ENCODE results near the gene CAMK2D.

Gene CAMK2D

DNA sequence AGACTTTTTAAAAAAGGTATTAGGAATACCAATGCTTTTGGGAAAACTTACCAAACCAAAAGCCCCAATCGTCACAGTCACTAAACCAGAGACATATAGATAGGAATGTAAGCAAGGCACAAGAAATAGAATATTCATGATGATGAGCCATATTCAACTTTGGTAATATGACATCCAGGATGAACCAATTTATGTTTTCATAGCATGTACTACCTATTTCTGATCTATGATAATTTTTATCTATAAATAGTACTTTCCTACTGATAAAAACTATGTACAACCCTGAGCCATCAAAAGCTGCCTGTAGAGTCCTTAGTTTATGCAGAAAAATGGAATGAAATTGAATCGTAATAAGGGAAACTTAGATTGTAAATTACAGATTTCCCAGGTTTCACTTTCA is 18.9 kb downstream of the CAMK2D start:
- TF ChIP-seq, protein P1, sequence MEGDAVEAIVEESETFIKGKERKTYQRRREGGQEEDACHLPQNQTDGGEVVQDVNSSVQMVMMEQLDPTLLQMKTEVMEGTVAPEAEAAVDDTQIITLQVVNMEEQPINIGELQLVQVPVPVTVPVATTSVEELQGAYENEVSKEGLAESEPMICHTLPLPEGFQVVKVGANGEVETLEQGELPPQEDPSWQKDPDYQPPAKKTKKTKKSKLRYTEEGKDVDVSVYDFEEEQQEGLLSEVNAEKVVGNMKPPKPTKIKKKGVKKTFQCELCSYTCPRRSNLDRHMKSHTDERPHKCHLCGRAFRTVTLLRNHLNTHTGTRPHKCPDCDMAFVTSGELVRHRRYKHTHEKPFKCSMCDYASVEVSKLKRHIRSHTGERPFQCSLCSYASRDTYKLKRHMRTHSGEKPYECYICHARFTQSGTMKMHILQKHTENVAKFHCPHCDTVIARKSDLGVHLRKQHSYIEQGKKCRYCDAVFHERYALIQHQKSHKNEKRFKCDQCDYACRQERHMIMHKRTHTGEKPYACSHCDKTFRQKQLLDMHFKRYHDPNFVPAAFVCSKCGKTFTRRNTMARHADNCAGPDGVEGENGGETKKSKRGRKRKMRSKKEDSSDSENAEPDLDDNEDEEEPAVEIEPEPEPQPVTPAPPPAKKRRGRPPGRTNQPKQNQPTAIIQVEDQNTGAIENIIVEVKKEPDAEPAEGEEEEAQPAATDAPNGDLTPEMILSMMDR (conservative IDR thresholded peaks at IDR 0.05): no peak
- TF ChIP-seq ZFX (IDR thresholded peaks at IDR 0.05): no peak
- H3K27ac ChIP-seq: no peak overlapping the region

DNA sequence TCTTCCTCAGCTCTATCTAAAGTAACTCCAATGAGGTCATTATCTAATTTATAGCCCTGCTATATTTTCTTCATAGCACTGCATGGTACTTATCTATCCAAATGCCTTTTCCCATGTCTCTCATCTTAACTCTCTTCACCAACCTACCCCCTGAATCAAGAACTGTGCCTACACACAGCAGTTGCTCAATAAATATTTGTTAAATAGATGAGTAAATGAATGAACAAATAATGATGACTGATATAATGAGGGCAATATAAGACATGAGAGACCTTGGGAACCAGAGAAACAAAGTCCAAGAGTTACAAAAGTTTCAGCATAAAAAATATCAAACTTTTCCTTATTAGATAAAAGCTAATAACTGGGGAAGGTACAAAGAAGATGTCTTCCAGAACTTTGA is 19.6 kb downstream of the CAMK2D start:
- TF ChIP-seq ZFX (IDR thresholded peaks at IDR 0.05): no peak
- TF ChIP-seq, protein P1 (conservative IDR thresholded peaks at IDR 0.05): no peak
- no peak overlapping the region for H3K27ac ChIP-seq

DNA sequence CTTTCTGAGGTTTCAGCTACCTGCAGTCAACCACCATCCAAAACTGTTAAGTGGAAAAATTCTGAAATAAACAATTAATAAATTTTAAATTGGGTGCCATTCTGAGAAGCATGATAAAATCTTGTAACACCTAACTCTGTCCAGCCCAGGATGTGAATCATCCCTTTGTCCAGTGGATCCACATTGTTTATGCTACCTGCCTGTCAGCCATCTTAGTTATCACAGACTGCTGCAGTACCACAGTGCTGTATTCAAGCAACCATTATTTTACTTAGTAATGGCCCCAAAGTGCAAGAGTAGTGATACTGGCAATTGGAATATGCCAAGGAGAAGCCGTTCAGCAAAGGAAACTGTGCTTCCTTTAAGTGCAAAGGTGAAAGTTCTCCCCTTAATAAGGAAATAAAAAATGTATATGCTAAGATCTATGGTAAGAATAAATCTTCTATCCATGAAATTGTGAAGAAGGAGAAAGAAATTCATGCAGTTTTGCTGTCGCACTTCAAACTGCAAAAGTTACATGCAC is 20.6 kb downstream of the CAMK2D start:
- no peak for TF ChIP-seq ZFX (IDR thresholded peaks at IDR 0.05)
- TF ChIP-seq, protein P1 (conservative IDR thresholded peaks at IDR 0.05): no peak

DNA sequence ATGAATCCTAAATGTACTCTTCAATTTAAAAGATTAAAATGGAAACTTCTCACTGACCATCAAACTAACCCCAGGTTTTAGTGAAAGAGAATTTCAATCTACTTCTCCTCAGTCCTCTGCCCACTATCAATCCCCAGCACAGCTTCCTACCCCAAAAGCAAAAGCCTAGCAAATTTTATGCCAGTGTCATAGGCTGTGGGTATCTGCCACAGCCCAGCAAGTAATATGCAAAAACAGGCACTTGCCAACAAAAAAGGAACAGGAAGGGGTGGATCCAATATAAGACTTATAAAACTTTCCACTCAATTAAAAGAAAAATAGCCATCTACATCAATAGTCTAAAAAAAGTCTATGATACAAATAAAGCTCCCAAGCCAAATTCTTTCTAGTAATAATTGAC is 22.3 kb downstream of the CAMK2D start:
- H3K27ac ChIP-seq: no peak overlapping the region
- no peak for TF ChIP-seq ZFX (IDR thresholded peaks at IDR 0.05)
- TF ChIP-seq, protein P1 (conservative IDR thresholded peaks at IDR 0.05): no peak

More for the DNA sequence above, 20.6 kb downstream of the CAMK2D start:
- H3K27ac ChIP-seq: no peak overlapping the region

DNA sequence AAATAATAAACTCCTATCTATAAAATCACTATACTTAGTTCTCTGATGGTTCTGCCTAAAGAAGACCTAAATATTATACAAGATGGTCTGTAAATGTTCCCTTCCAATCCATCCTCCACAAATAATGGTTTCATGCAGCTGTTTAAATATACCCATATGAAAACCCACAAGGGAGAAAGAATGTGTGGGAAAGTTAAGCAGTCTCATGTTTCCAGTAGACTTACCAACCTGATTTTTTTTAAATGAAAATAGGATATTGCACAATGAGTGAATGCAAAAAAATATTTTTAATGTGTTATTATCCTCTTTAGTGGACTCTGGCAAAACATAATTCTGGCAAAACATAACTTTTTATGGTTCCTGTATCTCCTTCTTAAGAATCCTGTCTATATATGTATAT is 23.3 kb downstream of the CAMK2D start:
- no peak for TF ChIP-seq ZFX (IDR thresholded peaks at IDR 0.05)
- TF ChIP-seq, protein P1 (conservative IDR thresholded peaks at IDR 0.05): no peak

DNA sequence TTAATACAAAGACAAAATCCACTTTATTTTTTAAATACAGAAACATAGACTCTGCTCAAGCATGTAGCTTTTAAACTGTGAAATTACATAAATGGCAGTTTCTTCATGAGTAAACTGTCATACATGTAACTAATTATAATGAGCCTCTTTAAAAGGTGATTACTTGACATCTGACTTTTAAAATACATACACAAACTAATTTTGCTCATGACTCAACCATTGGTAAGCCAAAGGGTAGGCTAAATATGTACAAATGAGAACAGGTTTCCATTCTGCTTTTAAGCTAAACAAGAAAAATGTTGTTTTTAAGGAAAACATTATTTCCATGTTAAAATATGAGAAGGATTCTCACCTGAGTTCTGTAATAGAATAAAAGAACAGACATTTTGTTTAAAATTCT is 27.9 kb downstream of the CAMK2D start:
- H3K27ac ChIP-seq: no peak overlapping the region
- TF ChIP-seq ZFX (IDR thresholded peaks at IDR 0.05): no peak
- TF ChIP-seq, protein P1 (conservative IDR thresholded peaks at IDR 0.05): no peak

More for the DNA sequence above, 23.3 kb downstream of the CAMK2D start:
- no peak overlapping the region for H3K27ac ChIP-seq

DNA sequence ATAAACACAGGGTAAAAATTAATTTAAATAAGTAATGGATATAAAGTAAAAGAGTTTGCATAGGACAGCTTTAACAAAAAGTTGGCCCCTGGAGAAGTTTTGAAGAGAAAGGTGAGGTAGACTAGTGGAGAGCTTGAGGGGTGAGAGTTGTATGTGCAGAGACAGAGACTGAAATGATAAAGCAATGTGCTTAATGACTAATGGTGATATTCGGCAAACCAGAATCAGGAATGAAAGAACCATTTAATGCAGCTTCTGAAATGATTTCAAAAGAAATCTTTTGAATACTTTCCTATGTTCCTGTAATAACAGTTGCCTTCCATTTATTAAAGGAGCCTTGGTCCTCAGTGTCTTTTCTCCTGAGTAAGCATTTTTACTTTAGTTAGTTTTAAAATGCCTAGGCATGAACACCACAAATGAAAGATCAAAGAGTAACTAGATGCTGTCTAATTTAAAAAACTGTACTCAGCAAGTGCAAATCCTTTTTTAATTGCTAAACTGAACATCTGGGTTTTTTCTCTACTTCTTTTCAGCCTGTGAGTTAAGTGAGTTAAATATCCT is 28.5 kb downstream of the CAMK2D start:
- TF ChIP-seq, protein P1 (conservative IDR thresholded peaks at IDR 0.05): no peak
- TF ChIP-seq ZFX (IDR thresholded peaks at IDR 0.05): no peak
- H3K27ac ChIP-seq: no peak overlapping the region

All from C4-2B (cell line).